Measurements from ENCODE around the gene KCNK3.

KCNK3 gene

GRCh38 chr2:26730549-26731344 is 38.2 kb downstream of the KCNK3 start:
- no peaks in the 10 kb centered on the region for H3K9me3 Mint-ChIP-seq
- no peaks in the 10 kb centered on the region for H3K36me3 Mint-ChIP-seq (ENCODE audit: low read depth)
- H3K4me1 Mint-ChIP-seq (ENCODE audit: low read depth): no peaks in the 10 kb centered on the region
- H3K4me3 Mint-ChIP-seq: no peak overlapping the region
- peaks cover 6% of the 10 kb centered on the region for H3K27me3 Mint-ChIP-seq (ENCODE audit: low read depth)
- H3K27ac Mint-ChIP-seq: no peak overlapping the region
- no peak for DNase-seq (ENCODE audit: low spot score)

GRCh38 chr2:26731714-26732113 is 39.2 kb downstream of the KCNK3 start:
- H3K4me3 Mint-ChIP-seq: no peak overlapping the region
- H3K27ac Mint-ChIP-seq: no peak overlapping the region
- H3K36me3 Mint-ChIP-seq (ENCODE audit: low read depth): no peaks in the 10 kb centered on the region
- H3K4me1 Mint-ChIP-seq (ENCODE audit: low read depth): no peaks in the 10 kb centered on the region
- H3K9me3 Mint-ChIP-seq: no peaks in the 10 kb centered on the region
- H3K27me3 Mint-ChIP-seq (ENCODE audit: low read depth): peaks cover 6% of the 10 kb centered on the region
- DNase-seq (ENCODE audit: low spot score): no peak

GRCh38 chr2:26732446-26732845 is 39.9 kb downstream of the KCNK3 start:
- Mint-ChIP-seq H3K4me1 (ENCODE audit: low read depth) (no peaks in the 10 kb centered on the region), H3K27me3 (ENCODE audit: low read depth) (peaks cover 6% of the 10 kb centered on the region), H3K27ac (no peak overlapping the region), H3K36me3 (ENCODE audit: low read depth) (no peaks in the 10 kb centered on the region), H3K9me3 (no peaks in the 10 kb centered on the region), H3K4me3 (no peak overlapping the region)
- DNase-seq (ENCODE audit: low spot score): no peak

GRCh38 chr2:26733413-26733812 is 40.9 kb downstream of the KCNK3 start:
- Mint-ChIP-seq H3K36me3 (ENCODE audit: low read depth) (no peaks in the 10 kb centered on the region), H3K4me3 (no peak overlapping the region), H3K27me3 (ENCODE audit: low read depth) (peaks cover 6% of the 10 kb centered on the region), H3K27ac (no peak overlapping the region), H3K4me1 (ENCODE audit: low read depth) (no peaks in the 10 kb centered on the region), H3K9me3 (no peaks in the 10 kb centered on the region)
- no peak for DNase-seq (ENCODE audit: low spot score)

- DNase-seq (ENCODE audit: low spot score): no peak
- Mint-ChIP-seq H3K27ac (no peak overlapping the region), H3K4me3 (no peak overlapping the region), H3K9me3 (no peaks in the 10 kb centered on the region), H3K4me1 (ENCODE audit: low read depth) (no peaks in the 10 kb centered on the region), H3K27me3 (ENCODE audit: low read depth) (peaks cover 3% of the 10 kb centered on the region), H3K36me3 (ENCODE audit: low read depth) (no peaks in the 10 kb centered on the region)
Observed at GRCh38 chr2:26735097-26735496, 42.6 kb downstream of the KCNK3 start.

- H3K27ac Mint-ChIP-seq: no peak overlapping the region
- H3K36me3 Mint-ChIP-seq (ENCODE audit: low read depth): no peaks in the 10 kb centered on the region
- no peak overlapping the region for H3K4me3 Mint-ChIP-seq
- peaks cover 2% of the 10 kb centered on the region for H3K4me1 Mint-ChIP-seq (ENCODE audit: low read depth)
- no peak for DNase-seq (ENCODE audit: low spot score)
- H3K27me3 Mint-ChIP-seq (ENCODE audit: low read depth): peaks cover 3% of the 10 kb centered on the region
- no peaks in the 10 kb centered on the region for H3K9me3 Mint-ChIP-seq
Observed at GRCh38 chr2:26735883-26736588, 43.5 kb downstream of the KCNK3 start.

GRCh38 chr2:26737221-26737620 is 44.7 kb downstream of the KCNK3 start:
- Mint-ChIP-seq H3K27ac (no peak overlapping the region), H3K36me3 (ENCODE audit: low read depth) (no peaks in the 10 kb centered on the region), H3K4me3 (no peak overlapping the region), H3K9me3 (no peaks in the 10 kb centered on the region), H3K4me1 (ENCODE audit: low read depth) (peaks cover 2% of the 10 kb centered on the region), H3K27me3 (ENCODE audit: low read depth) (no peaks in the 10 kb centered on the region)
- DNase-seq (ENCODE audit: low spot score): no peak

GRCh38 chr2:26738481-26738880 is 46.0 kb downstream of the KCNK3 start:
- Mint-ChIP-seq H3K27me3 (ENCODE audit: low read depth) (no peaks in the 10 kb centered on the region), H3K27ac (no peak overlapping the region), H3K4me3 (no peak overlapping the region)

GRCh38 chr2:26739514-26739913 is 47.0 kb downstream of the KCNK3 start:
- Mint-ChIP-seq H3K36me3 (ENCODE audit: low read depth) (no peaks in the 10 kb centered on the region), H3K4me3 (no peak overlapping the region), H3K9me3 (no peaks in the 10 kb centered on the region), H3K27ac (no peak overlapping the region), H3K4me1 (ENCODE audit: low read depth) (peaks cover 2% of the 10 kb centered on the region), H3K27me3 (ENCODE audit: low read depth) (no peaks in the 10 kb centered on the region)
- no peak for DNase-seq (ENCODE audit: low spot score)

More at GRCh38 chr2:26738481-26738880, 46.0 kb downstream of the KCNK3 start:
- Mint-ChIP-seq H3K36me3 (ENCODE audit: low read depth) (no peaks in the 10 kb centered on the region), H3K9me3 (no peaks in the 10 kb centered on the region), H3K4me1 (ENCODE audit: low read depth) (peaks cover 2% of the 10 kb centered on the region)
- DNase-seq (ENCODE audit: low spot score): no peak

GRCh38 chr2:26740346-26740745 is 47.8 kb downstream of the KCNK3 start:
- H3K9me3 Mint-ChIP-seq: no peaks in the 10 kb centered on the region
- no peak for DNase-seq (ENCODE audit: low spot score)
- H3K27ac Mint-ChIP-seq: no peak overlapping the region

GRCh38 chr2:26740890-26741302 is 48.4 kb downstream of the KCNK3 start:
- peaks cover 2% of the 10 kb centered on the region for H3K4me1 Mint-ChIP-seq (ENCODE audit: low read depth)
- no peak for DNase-seq (ENCODE audit: low spot score)
- no peaks in the 10 kb centered on the region for H3K36me3 Mint-ChIP-seq (ENCODE audit: low read depth)
- H3K27me3 Mint-ChIP-seq (ENCODE audit: low read depth): no peaks in the 10 kb centered on the region
- no peak overlapping the region for H3K4me3 Mint-ChIP-seq
- H3K9me3 Mint-ChIP-seq: no peaks in the 10 kb centered on the region
- no peak overlapping the region for H3K27ac Mint-ChIP-seq

More at GRCh38 chr2:26740346-26740745, 47.8 kb downstream of the KCNK3 start:
- H3K27me3 Mint-ChIP-seq (ENCODE audit: low read depth): no peaks in the 10 kb centered on the region
- peaks cover 2% of the 10 kb centered on the region for H3K4me1 Mint-ChIP-seq (ENCODE audit: low read depth)
- no peak overlapping the region for H3K4me3 Mint-ChIP-seq
- H3K36me3 Mint-ChIP-seq (ENCODE audit: low read depth): no peaks in the 10 kb centered on the region

GRCh38 chr2:26742048-26742770 is 49.7 kb downstream of the KCNK3 start:
- H3K27me3 Mint-ChIP-seq (ENCODE audit: low read depth): no peaks in the 10 kb centered on the region

GRCh38 chr2:26743852-26744251 is 51.3 kb downstream of the KCNK3 start:
- no peaks in the 10 kb centered on the region for H3K36me3 Mint-ChIP-seq (ENCODE audit: low read depth)
- H3K4me1 Mint-ChIP-seq (ENCODE audit: low read depth): peaks cover 2% of the 10 kb centered on the region
- no peak overlapping the region for H3K27ac Mint-ChIP-seq

More at GRCh38 chr2:26742048-26742770, 49.7 kb downstream of the KCNK3 start:
- H3K36me3 Mint-ChIP-seq (ENCODE audit: low read depth): no peaks in the 10 kb centered on the region
- peaks cover 2% of the 10 kb centered on the region for H3K4me1 Mint-ChIP-seq (ENCODE audit: low read depth)
- DNase-seq (ENCODE audit: low spot score): no peak
- no peak overlapping the region for H3K4me3 Mint-ChIP-seq
- no peak overlapping the region for H3K27ac Mint-ChIP-seq
- H3K9me3 Mint-ChIP-seq: no peaks in the 10 kb centered on the region

GRCh38 chr2:26744953-26745352 is 52.4 kb downstream of the KCNK3 start:
- H3K27ac Mint-ChIP-seq: no peak overlapping the region
- H3K4me1 Mint-ChIP-seq (ENCODE audit: low read depth): peaks cover 2% of the 10 kb centered on the region
- no peak overlapping the region for H3K4me3 Mint-ChIP-seq
- no peaks in the 10 kb centered on the region for H3K36me3 Mint-ChIP-seq (ENCODE audit: low read depth)
- no peak for DNase-seq (ENCODE audit: low spot score)
- H3K9me3 Mint-ChIP-seq: no peaks in the 10 kb centered on the region
- H3K27me3 Mint-ChIP-seq (ENCODE audit: low read depth): peaks cover 2% of the 10 kb centered on the region

More at GRCh38 chr2:26743852-26744251, 51.3 kb downstream of the KCNK3 start:
- H3K27me3 Mint-ChIP-seq (ENCODE audit: low read depth): no peaks in the 10 kb centered on the region
- H3K4me3 Mint-ChIP-seq: no peak overlapping the region
- DNase-seq (ENCODE audit: low spot score): no peak
- no peaks in the 10 kb centered on the region for H3K9me3 Mint-ChIP-seq
